IPS-15b (cell line): Measurements from ENCODE around the gene NCOR1.
"Not testable (repeated sequence)": the region's sequence is repeated elsewhere in the genome, so short reads cannot be mapped to it uniquely, and the experiment has no call there.

Experiments
- H3K27me3 ChIP-seq: one replicate; pipeline ENCODE4 v1.6.1; 2013; ENCODE audit warnings: low read length; ENCODE audit not compliant: control insufficient read depth, insufficient read depth
- H3K36me3 ChIP-seq: one replicate; pipeline ENCODE4 v1.6.1; 2013; ENCODE audit warnings: low read length; ENCODE audit not compliant: control insufficient read depth, insufficient read depth
- H3K4me1 ChIP-seq: one replicate; pipeline ENCODE4 v1.6.1; 2013; ENCODE audit warnings: mild to moderate bottlenecking, low read length; ENCODE audit not compliant: control insufficient read depth, insufficient read depth
- H3K4me3 ChIP-seq: one replicate; pipeline ENCODE4 v1.5.1; 2013; ENCODE audit warnings: low read depth, low read length
- H3K9ac ChIP-seq: one replicate; pipeline ENCODE4 v1.6.1; 2013; ENCODE audit warnings: low read depth, mild to moderate bottlenecking, low read length
- H3K9me3 ChIP-seq: one replicate; pipeline ENCODE4 v1.6.1; 2013; ENCODE audit warnings: mild to moderate bottlenecking, low read length; ENCODE audit not compliant: control insufficient read depth, insufficient read depth

NCOR1 gene

GRCh38 chr17:16141685-16142084 is 73.6 kb downstream of the NCOR1 start:
- H3K4me3 ChIP-seq = no peak overlapping the region
- no peaks in the 10 kb centered on the region for H3K36me3 ChIP-seq
- no peaks in the 10 kb centered on the region for H3K4me1 ChIP-seq
- no peak overlapping the region for H3K9ac ChIP-seq
- H3K27me3 ChIP-seq = no peaks in the 10 kb centered on the region
- no peaks in the 10 kb centered on the region for H3K9me3 ChIP-seq

- H3K27me3 ChIP-seq = no peaks in the 10 kb centered on the region
- no peaks in the 10 kb centered on the region for H3K9me3 ChIP-seq
- no peaks in the 10 kb centered on the region for H3K36me3 ChIP-seq
- H3K9ac ChIP-seq = no peak overlapping the region
- H3K4me1 ChIP-seq = no peaks in the 10 kb centered on the region
- H3K4me3 ChIP-seq = no peak overlapping the region
Measured at GRCh38 chr17:16140854-16141253, 74.5 kb downstream of the NCOR1 start.

- no peak overlapping the region for H3K9ac ChIP-seq
- H3K9me3 ChIP-seq = no peaks in the 10 kb centered on the region
- H3K27me3 ChIP-seq = no peaks in the 10 kb centered on the region
- no peaks in the 10 kb centered on the region for H3K36me3 ChIP-seq
- no peak overlapping the region for H3K4me3 ChIP-seq
- no peaks in the 10 kb centered on the region for H3K4me1 ChIP-seq
Measured at GRCh38 chr17:16135461-16135860, 79.9 kb downstream of the NCOR1 start.

GRCh38 chr17:16131593-16131992 is 83.7 kb downstream of the NCOR1 start:
- H3K4me3 ChIP-seq = no peak overlapping the region
- H3K27me3 ChIP-seq = no peaks in the 10 kb centered on the region
- H3K36me3 ChIP-seq = no peaks in the 10 kb centered on the region
- no peaks in the 10 kb centered on the region for H3K9me3 ChIP-seq
- no peaks in the 10 kb centered on the region for H3K4me1 ChIP-seq
- H3K9ac ChIP-seq = no peak overlapping the region

GRCh38 chr17:16129441-16130205 is 85.7 kb downstream of the NCOR1 start:
- Histone ChIP-seq H3K4me3 (no peak overlapping the region), H3K4me1 (no peaks in the 10 kb centered on the region), H3K9ac (no peak overlapping the region), H3K27me3 (no peaks in the 10 kb centered on the region), H3K9me3 (no peaks in the 10 kb centered on the region), H3K36me3 (no peaks in the 10 kb centered on the region)

GRCh38 chr17:16123531-16123930 is 91.8 kb downstream of the NCOR1 start:
- H3K27me3 ChIP-seq = no peaks in the 10 kb centered on the region
- H3K36me3 ChIP-seq = peaks cover 4% of the 10 kb centered on the region
- no peak overlapping the region for H3K4me3 ChIP-seq
- no peaks in the 10 kb centered on the region for H3K4me1 ChIP-seq
- H3K9ac ChIP-seq = no peak overlapping the region
- H3K9me3 ChIP-seq = no peaks in the 10 kb centered on the region

- Histone ChIP-seq H3K4me3 (no peak overlapping the region), H3K9me3 (no peaks in the 10 kb centered on the region), H3K4me1 (no peaks in the 10 kb centered on the region), H3K36me3 (peaks cover 4% of the 10 kb centered on the region), H3K9ac (no peak overlapping the region), H3K27me3 (no peaks in the 10 kb centered on the region)
Measured at GRCh38 chr17:16122697-16123434, 92.5 kb downstream of the NCOR1 start.

GRCh38 chr17:16121915-16122314 is 93.4 kb downstream of the NCOR1 start:
- H3K27me3 ChIP-seq = no peaks in the 10 kb centered on the region
- no peak overlapping the region for H3K4me3 ChIP-seq
- no peaks in the 10 kb centered on the region for H3K9me3 ChIP-seq
- no peaks in the 10 kb centered on the region for H3K4me1 ChIP-seq
- peaks cover 7% of the 10 kb centered on the region for H3K36me3 ChIP-seq
- H3K9ac ChIP-seq = no peak overlapping the region

GRCh38 chr17:16120937-16121336 is 94.4 kb downstream of the NCOR1 start:
- no peaks in the 10 kb centered on the region for H3K27me3 ChIP-seq
- peaks cover 11% of the 10 kb centered on the region for H3K36me3 ChIP-seq
- H3K4me3 ChIP-seq = no peak overlapping the region
- H3K4me1 ChIP-seq = no peaks in the 10 kb centered on the region
- H3K9ac ChIP-seq = no peak overlapping the region
- H3K9me3 ChIP-seq = peaks cover 3% of the 10 kb centered on the region

- H3K9ac ChIP-seq = no peak overlapping the region
- peaks cover 3% of the 10 kb centered on the region for H3K9me3 ChIP-seq
- no peaks in the 10 kb centered on the region for H3K27me3 ChIP-seq
- no peak overlapping the region for H3K4me3 ChIP-seq
- H3K36me3 ChIP-seq = peaks cover 13% of the 10 kb centered on the region
- H3K4me1 ChIP-seq = no peaks in the 10 kb centered on the region
Measured at GRCh38 chr17:16117149-16117548, 98.2 kb downstream of the NCOR1 start.

- H3K4me3 ChIP-seq, H3K27me3 ChIP-seq, H3K9ac ChIP-seq, H3K4me1 ChIP-seq, H3K9me3 ChIP-seq: not testable (repeated sequence)
- H3K36me3 ChIP-seq = peaks cover 13% of the 10 kb centered on the region
Measured at GRCh38 chr17:16115077-16115698, 100.1 kb downstream of the NCOR1 start.

GRCh38 chr17:16108871-16109270 is 106.5 kb downstream of the NCOR1 start:
- Histone ChIP-seq H3K9ac (no peak overlapping the region), H3K9me3 (no peaks in the 10 kb centered on the region), H3K4me1 (no peaks in the 10 kb centered on the region), H3K27me3 (no peaks in the 10 kb centered on the region), H3K4me3 (no peak overlapping the region), H3K36me3 (peaks cover 4% of the 10 kb centered on the region)
